Breast epithelium (tissue), 4 donors: ENCODE results near the gene ZNF267. TPM values are rescaled to one million over a fixed set of nuclear protein-coding genes. Genes with fewer than 3 reads are reported as not detected.

ENCODE experiments used
- DNase-seq, 2 donors: peaks; one replicate each; pipeline ENCODE4 v3.0.0-alpha.2; 2019; ENCODE audit warnings: low spot score in 2 of 2
- H3K27ac ChIP-seq, 2 donors: fragments of 200-600 bp; sonication (generic) in 1 of 2; one replicate each; pipeline ENCODE4 v1.5.1; 2016 to 2019; ENCODE audit warnings: mild to moderate bottlenecking in 1 of 2
- H3K27me3 ChIP-seq, 2 donors: fragments of 200-600 bp; sonication (generic) in 1 of 2; one replicate each; pipeline versions ENCODE4 v1.5.1 to v1.6.0; 2017 to 2019; ENCODE audit warnings: control low read depth in 1 of 2, mild to moderate bottlenecking in 1 of 2
- H3K36me3 ChIP-seq: fragments of 200-600 bp; one replicate; pipeline ENCODE4 v1.5.1; 2019
- H3K4me1 ChIP-seq, 2 donors: fragments of 200-600 bp; sonication (generic); one replicate each; pipeline ENCODE4 v1.5.1; 2016 to 2019; ENCODE audit warnings: control low read depth in 1 of 2
- H3K4me3 ChIP-seq, 3 donors: fragments of 200-600 bp; sonication (generic); 1 replicate in 2 of 3; 2 replicates in 1 of 3; pipeline ENCODE4 v1.5.1; 2016 to 2019; ENCODE audit warnings: mild to moderate bottlenecking in 3 of 3, moderate library complexity in 2 of 3
- H3K9me3 ChIP-seq, 2 donors: fragments of 200-600 bp; sonication (generic) in 1 of 2; one replicate each; pipeline ENCODE4 v1.5.1; 2016 to 2019; ENCODE audit warnings: control low read depth in 1 of 2
- CTCF ChIP-seq, 3 donors: fragments of 450-650 bp; IDR thresholded peaks; one replicate each; pipeline ENCODE4 v1.5.1; 2016 to 2017; ENCODE audit warnings: antibody characterized with exemption in 3 of 3, mild to moderate bottlenecking in 3 of 3, moderate library complexity in 3 of 3
- POLR2A ChIP-seq: fragments of 450-650 bp; IDR thresholded peaks from one replicate; pipeline ENCODE4 v1.6.1; 2016; ENCODE audit warnings: antibody characterized with exemption, mild to moderate bottlenecking, moderate library complexity
- POLR2AphosphoS5 ChIP-seq, 3 donors: sonication (generic); formaldehyde crosslinking; IDR thresholded peaks; one replicate each; pipeline ENCODE4 v1.6.1; 2017; ENCODE audit warnings: antibody characterized with exemption in 3 of 3
- intact Hi-C: fragments of 100-400 bp; cut with DNase I; formaldehyde crosslinking; loops from one replicate; pipeline ENCODE4 v1.15.1; 2023; ENCODE audit warnings: low total_unique reads
- total RNA-seq, 3 donors: library from RNA; depleted of rRNA; stranded (reverse); fragments of >200 nt; gene quantifications; one replicate each; pipeline ENCODE4 v1.1.0, GENCODE V29; 2016

ZNF267 gene
- total RNA-seq, 3 donors from 2014 or later = 12.8 to 24.9 (median 13.8) TPM

GRCh38 chr16:31860508-31860907 lies 13.1 kb upstream of the ZNF267 start:
- H3K4me3 ChIP-seq = no peak overlapping the region
- no peak for DNase-seq
- intact Hi-C loops = no loop called here
- no peaks in the 10 kb centered on the region for H3K36me3 ChIP-seq
- no peaks in the 10 kb centered on the region for H3K4me1 ChIP-seq
- H3K9me3 ChIP-seq = no peaks in the 10 kb centered on the region
- TF ChIP-seq POLR2A (no peak), POLR2AphosphoS5 (IDR thresholded peaks at IDR 0.05) (no peak), CTCF (IDR thresholded peaks at IDR 0.05) (no peak)
- no peaks in the 10 kb centered on the region for H3K27me3 ChIP-seq
- H3K27ac ChIP-seq = no peak overlapping the region

GRCh38 chr16:31861455-31861854 lies 12.2 kb upstream of the ZNF267 start:
- H3K4me1 ChIP-seq = no peaks in the 10 kb centered on the region
- DNase-seq = no peak
- H3K36me3 ChIP-seq = no peaks in the 10 kb centered on the region
- H3K27ac ChIP-seq = no peak overlapping the region
- TF ChIP-seq POLR2AphosphoS5 (IDR thresholded peaks at IDR 0.05) (no peak), CTCF (IDR thresholded peaks at IDR 0.05) (no peak)
- intact Hi-C loops = no loop called here
- H3K9me3 ChIP-seq = no peaks in the 10 kb centered on the region
- no peak overlapping the region for H3K4me3 ChIP-seq
- H3K27me3 ChIP-seq = no peaks in the 10 kb centered on the region

GRCh38 chr16:31862761-31863160 lies 10.8 kb upstream of the ZNF267 start:
- Histone ChIP-seq H3K36me3 (no peaks in the 10 kb centered on the region), H3K27ac (no peak overlapping the region), H3K27me3 (no peaks in the 10 kb centered on the region), H3K9me3 (no peaks in the 10 kb centered on the region), H3K4me3 (no peak overlapping the region), H3K4me1 (no peaks in the 10 kb centered on the region)
- intact Hi-C loops = no loop called here
- TF ChIP-seq POLR2AphosphoS5 (IDR thresholded peaks at IDR 0.05) (no peak), POLR2A (no peak), CTCF (IDR thresholded peaks at IDR 0.05) (no peak)
- DNase-seq = no peak

GRCh38 chr16:31868164-31868563 lies 5.4 kb upstream of the ZNF267 start:
- no peak for TF ChIP-seq POLR2AphosphoS5 (IDR thresholded peaks at IDR 0.05)
- Histone ChIP-seq H3K4me3 (no peak overlapping the region), H3K27me3 (no peaks in the 10 kb centered on the region), H3K27ac (no peak overlapping the region), H3K9me3 (no peaks in the 10 kb centered on the region), H3K36me3 (no peaks in the 10 kb centered on the region), H3K4me1 (no peaks in the 10 kb centered on the region)
- intact Hi-C loops = no loop called here
- DNase-seq = no peak

- peak; percentile 69 to 75 for DNase-seq
- Histone ChIP-seq H3K4me1 (no peaks in the 10 kb centered on the region), H3K9me3 (no peaks in the 10 kb centered on the region), H3K27ac (no peak overlapping the region), H3K4me3 (peak overlapping the region in 1 of 3 donors; percentile 30), H3K27me3 (no peaks in the 10 kb centered on the region), H3K36me3 (no peaks in the 10 kb centered on the region)
- TF ChIP-seq CTCF (IDR thresholded peaks at IDR 0.05) (peak; percentile 58 to 77 (median 73)), POLR2AphosphoS5 (IDR thresholded peaks at IDR 0.05) (no peak), POLR2A (no peak)
- intact Hi-C loops = no loop called here
These were observed 4.9 kb upstream of the ZNF267 start for GRCh38 chr16:31868691-31869167.
